HL-60 (cell line): ENCODE results near the gene JUN.

Source experiments
- TF ChIP-seq, protein P1 (sequence below): IDR thresholded peaks from 2 replicates; pipeline ENCODE4 v1.6.1; 2012; ENCODE audit warnings: low read depth; ENCODE audit not compliant: insufficient replicate concordance
- TF ChIP-seq, protein P2 (sequence below): IDR thresholded peaks from one replicate; pipeline ENCODE4 v1.5.1; 2011; ENCODE audit warnings: low read length, control low read depth, inconsistent platforms; ENCODE audit not compliant: insufficient read depth

DNA sequence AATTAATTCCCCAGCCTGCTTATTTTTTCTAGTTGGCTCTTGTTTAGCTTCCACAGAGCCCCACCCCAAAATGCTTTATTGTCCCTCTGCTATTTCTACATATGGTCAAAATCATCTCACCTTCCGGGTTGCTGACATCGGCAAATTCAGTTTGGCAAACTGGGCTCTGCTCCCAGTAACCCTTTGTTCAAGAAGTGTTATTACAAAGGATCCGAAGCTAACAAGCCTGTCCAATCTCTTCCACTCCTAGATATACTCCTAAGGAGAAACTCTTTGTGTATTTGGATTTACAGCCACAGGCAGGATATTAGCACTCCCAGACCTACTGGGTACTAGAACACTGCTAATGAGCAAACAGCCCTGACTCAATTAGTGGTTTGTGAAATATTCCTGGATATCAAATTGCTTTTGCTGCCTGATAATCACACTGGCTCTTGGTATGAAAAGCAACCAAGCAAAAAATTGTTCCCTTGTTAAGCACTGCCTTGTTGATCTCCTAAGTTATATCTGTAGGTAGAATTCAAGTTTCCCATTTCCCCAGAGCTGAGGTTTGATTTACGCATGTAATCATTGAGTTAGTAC is 4.0 kb downstream of the JUN start:
- TF ChIP-seq, protein P1, sequence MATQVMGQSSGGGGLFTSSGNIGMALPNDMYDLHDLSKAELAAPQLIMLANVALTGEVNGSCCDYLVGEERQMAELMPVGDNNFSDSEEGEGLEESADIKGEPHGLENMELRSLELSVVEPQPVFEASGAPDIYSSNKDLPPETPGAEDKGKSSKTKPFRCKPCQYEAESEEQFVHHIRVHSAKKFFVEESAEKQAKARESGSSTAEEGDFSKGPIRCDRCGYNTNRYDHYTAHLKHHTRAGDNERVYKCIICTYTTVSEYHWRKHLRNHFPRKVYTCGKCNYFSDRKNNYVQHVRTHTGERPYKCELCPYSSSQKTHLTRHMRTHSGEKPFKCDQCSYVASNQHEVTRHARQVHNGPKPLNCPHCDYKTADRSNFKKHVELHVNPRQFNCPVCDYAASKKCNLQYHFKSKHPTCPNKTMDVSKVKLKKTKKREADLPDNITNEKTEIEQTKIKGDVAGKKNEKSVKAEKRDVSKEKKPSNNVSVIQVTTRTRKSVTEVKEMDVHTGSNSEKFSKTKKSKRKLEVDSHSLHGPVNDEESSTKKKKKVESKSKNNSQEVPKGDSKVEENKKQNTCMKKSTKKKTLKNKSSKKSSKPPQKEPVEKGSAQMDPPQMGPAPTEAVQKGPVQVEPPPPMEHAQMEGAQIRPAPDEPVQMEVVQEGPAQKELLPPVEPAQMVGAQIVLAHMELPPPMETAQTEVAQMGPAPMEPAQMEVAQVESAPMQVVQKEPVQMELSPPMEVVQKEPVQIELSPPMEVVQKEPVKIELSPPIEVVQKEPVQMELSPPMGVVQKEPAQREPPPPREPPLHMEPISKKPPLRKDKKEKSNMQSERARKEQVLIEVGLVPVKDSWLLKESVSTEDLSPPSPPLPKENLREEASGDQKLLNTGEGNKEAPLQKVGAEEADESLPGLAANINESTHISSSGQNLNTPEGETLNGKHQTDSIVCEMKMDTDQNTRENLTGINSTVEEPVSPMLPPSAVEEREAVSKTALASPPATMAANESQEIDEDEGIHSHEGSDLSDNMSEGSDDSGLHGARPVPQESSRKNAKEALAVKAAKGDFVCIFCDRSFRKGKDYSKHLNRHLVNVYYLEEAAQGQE = no peak
- TF ChIP-seq, protein P2, sequence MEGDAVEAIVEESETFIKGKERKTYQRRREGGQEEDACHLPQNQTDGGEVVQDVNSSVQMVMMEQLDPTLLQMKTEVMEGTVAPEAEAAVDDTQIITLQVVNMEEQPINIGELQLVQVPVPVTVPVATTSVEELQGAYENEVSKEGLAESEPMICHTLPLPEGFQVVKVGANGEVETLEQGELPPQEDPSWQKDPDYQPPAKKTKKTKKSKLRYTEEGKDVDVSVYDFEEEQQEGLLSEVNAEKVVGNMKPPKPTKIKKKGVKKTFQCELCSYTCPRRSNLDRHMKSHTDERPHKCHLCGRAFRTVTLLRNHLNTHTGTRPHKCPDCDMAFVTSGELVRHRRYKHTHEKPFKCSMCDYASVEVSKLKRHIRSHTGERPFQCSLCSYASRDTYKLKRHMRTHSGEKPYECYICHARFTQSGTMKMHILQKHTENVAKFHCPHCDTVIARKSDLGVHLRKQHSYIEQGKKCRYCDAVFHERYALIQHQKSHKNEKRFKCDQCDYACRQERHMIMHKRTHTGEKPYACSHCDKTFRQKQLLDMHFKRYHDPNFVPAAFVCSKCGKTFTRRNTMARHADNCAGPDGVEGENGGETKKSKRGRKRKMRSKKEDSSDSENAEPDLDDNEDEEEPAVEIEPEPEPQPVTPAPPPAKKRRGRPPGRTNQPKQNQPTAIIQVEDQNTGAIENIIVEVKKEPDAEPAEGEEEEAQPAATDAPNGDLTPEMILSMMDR = no peak
